Gastrocnemius medialis (tissue), 4 donors: ENCODE measurements around the gene CDC25A. TPM values are rescaled to one million over a fixed set of nuclear protein-coding genes. Genes with fewer than 3 reads are reported as not detected.

ENCODE experiments used
- ATAC-seq, 2 donors: fragments of 150-250 bp; one replicate each; pipeline ENCODE4 v1.9.1; 2016
- DNase-seq, 2 donors: peaks; one replicate each; pipeline ENCODE4 v3.0.0-alpha.2; 2019
- H3K27ac ChIP-seq, 4 donors: fragments of 200-600 bp; sonication (generic); 1 replicate in 1 of 4; 2 replicates in 3 of 4; pipeline ENCODE4 v1.5.1; 2016 to 2018; ENCODE audit warnings: mild to moderate bottlenecking in 2 of 4, moderate library complexity in 1 of 4
- H3K27me3 ChIP-seq, 3 donors: fragments of 200-600 bp; sonication (generic) in 2 of 3; 1 replicate in 1 of 3; 2 replicates in 2 of 3; pipeline versions ENCODE4 v1.5.1 to v1.6.0; 2016 to 2019; ENCODE audit warnings: mild to moderate bottlenecking in 1 of 3, moderate library complexity in 1 of 3
- H3K36me3 ChIP-seq, 2 donors: fragments of 200-600 bp; sonication (generic) in 1 of 2; one replicate each; pipeline ENCODE4 v1.5.1; 2017 to 2018
- H3K4me1 ChIP-seq, 2 donors: fragments of 200-600 bp; sonication (generic) in 1 of 2; one replicate each; pipeline ENCODE4 v1.5.1; 2016 to 2017; ENCODE audit warnings: mild to moderate bottlenecking in 2 of 2
- H3K4me3 ChIP-seq, 4 donors: fragments of 200-600 bp; sonication (generic) in 3 of 4; 1 replicate in 1 of 4; 2 replicates in 3 of 4; pipeline ENCODE4 v1.5.1; 2016 to 2019; ENCODE audit warnings: mild to moderate bottlenecking in 2 of 4
- H3K9me3 ChIP-seq, 3 donors: fragments of 200-600 bp; sonication (generic) in 2 of 3; 1 replicate in 1 of 3; 2 replicates in 2 of 3; pipeline ENCODE4 v1.5.1; 2016 to 2019
- POLR2A ChIP-seq, 2 donors: fragments of 450-650 bp; IDR thresholded peaks; one replicate each; pipeline ENCODE4 v1.6.1; 2017; ENCODE audit warnings: antibody characterized with exemption in 2 of 2, mild to moderate bottlenecking in 2 of 2, moderate library complexity in 2 of 2
- in situ Hi-C, 4 donors: fragments of 200-750 bp; cut with MboI; loops; one replicate each; pipeline versions ENCODE4 v1.15.0 to v1.8.0; 2017; ENCODE audit warnings: low sequenced_read_pairs in 4 of 4
- intact Hi-C: fragments of 100-400 bp; cut with DNase I; formaldehyde crosslinking; loops from one replicate; pipeline ENCODE4 v1.15.1; 2023; ENCODE audit warnings: low total_unique reads
- total RNA-seq, 4 donors: library from RNA; depleted of rRNA; stranded (reverse); fragments of >200 nt; gene quantifications; one replicate each; pipeline versions ENCODE4 v1.1.0 to v1.2.3, GENCODE V29; 2016
- TF ChIP-seq, protein P1 (sequence below), 5 experiments: fragments of 450-650 bp in 3 of 5; fragments of 200-600 bp in 2 of 5; sonication (generic) in 2 of 5; IDR thresholded peaks in 4 of 5; conservative IDR thresholded peaks in 1 of 5; 1 replicate in 4 of 5; 2 replicates in 1 of 5; pipeline ENCODE4 v1.5.1; 2016 to 2019; ENCODE audit warnings: antibody characterized with exemption in 5 of 5, mild to moderate bottlenecking in 3 of 5, moderate library complexity in 3 of 5

The CDC25A gene
- total RNA-seq, 4 donors from 2014 or later, result 0.73 to 2.3 TPM; not detected in 2

DNA sequence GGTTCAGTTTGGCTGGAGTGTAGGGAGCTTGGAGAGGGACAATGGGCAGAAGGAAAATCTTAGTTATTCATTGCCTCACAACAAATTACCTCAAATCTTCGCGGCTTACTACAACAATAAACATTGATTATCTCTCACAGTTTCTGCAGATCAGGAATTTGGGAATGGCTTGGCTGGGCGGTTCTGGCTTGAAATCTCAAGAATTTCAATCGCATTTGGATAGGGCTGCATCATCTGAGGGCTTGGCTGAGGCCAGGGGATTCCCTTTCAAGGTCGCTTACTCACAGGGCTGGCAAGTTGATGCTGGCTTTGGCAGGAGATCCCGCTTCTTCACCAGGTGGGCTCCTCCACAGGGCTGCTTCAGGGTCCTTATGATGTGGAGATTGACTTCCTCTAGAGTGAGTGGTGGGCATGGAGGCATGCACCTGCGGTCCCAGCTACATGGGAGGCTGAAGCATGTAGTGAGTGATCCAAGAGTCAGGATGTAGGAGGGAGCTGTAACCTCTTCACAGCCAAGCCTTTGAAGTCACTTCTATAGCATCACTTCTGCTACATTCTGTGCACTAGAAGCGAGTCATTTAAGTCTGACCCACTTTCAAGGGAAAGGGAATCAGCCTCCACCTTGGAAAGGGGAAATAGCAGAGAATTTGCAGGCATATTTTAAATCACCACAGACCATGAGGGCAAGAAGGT lies 63.1 kb downstream of the CDC25A start:
- Histone ChIP-seq H3K36me3 (no peaks in the 10 kb centered on the region), H3K4me1 (peaks cover 3 to 5% of the 10 kb centered on the region in 2 donors), H3K9me3 (no peaks in the 10 kb centered on the region), H3K27me3 (no peaks in the 10 kb centered on the region), H3K4me3 (no peak overlapping the region), H3K27ac (no peak overlapping the region)
- DNase-seq (no peak), ATAC-seq (no peak)
- intact Hi-C loops, result no loop called here
- TF ChIP-seq, protein P1, sequence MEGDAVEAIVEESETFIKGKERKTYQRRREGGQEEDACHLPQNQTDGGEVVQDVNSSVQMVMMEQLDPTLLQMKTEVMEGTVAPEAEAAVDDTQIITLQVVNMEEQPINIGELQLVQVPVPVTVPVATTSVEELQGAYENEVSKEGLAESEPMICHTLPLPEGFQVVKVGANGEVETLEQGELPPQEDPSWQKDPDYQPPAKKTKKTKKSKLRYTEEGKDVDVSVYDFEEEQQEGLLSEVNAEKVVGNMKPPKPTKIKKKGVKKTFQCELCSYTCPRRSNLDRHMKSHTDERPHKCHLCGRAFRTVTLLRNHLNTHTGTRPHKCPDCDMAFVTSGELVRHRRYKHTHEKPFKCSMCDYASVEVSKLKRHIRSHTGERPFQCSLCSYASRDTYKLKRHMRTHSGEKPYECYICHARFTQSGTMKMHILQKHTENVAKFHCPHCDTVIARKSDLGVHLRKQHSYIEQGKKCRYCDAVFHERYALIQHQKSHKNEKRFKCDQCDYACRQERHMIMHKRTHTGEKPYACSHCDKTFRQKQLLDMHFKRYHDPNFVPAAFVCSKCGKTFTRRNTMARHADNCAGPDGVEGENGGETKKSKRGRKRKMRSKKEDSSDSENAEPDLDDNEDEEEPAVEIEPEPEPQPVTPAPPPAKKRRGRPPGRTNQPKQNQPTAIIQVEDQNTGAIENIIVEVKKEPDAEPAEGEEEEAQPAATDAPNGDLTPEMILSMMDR (IDR thresholded peaks at IDR 0.05 in 4 of 5, conservative IDR thresholded peaks at IDR 0.05 in 1 of 5), result no peak
- no peak for TF ChIP-seq POLR2A (IDR thresholded peaks at IDR 0.05)
- in situ Hi-C loops, result no loop called here

DNA sequence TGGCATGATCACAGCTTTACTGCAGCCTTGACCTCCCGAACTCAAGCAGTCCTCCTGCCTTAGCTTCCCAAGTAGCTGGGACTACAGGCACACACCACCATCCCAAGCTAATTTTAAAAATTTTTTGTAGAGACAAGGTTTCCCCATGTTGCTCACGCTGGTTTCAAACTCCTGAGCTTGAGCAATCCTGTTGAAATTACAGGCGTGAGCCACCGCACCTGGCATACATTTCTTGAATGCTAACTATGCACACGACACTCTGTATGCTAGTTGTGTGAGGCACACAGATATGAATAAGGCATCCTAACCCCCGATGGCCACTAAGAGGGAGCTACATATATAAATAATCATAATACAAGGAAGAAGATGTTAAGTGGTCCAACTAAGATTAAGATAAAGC lies 64.9 kb downstream of the CDC25A start:
- no peaks in the 10 kb centered on the region for H3K9me3 ChIP-seq
- H3K4me1 ChIP-seq, result peaks cover 0 to 7% of the 10 kb centered on the region in 2 donors
- intact Hi-C loops (no loop called here), in situ Hi-C loops (no loop called here)
- no peak overlapping the region for H3K4me3 ChIP-seq
- no peak overlapping the region for H3K27ac ChIP-seq
- ATAC-seq (no peak), DNase-seq (no peak)
- no peak for TF ChIP-seq POLR2A (IDR thresholded peaks at IDR 0.05)
- TF ChIP-seq, protein P1 (IDR thresholded peaks at IDR 0.05 in 4 of 5, conservative IDR thresholded peaks at IDR 0.05 in 1 of 5), result no peak
- H3K27me3 ChIP-seq, result no peaks in the 10 kb centered on the region
- no peaks in the 10 kb centered on the region for H3K36me3 ChIP-seq

DNA sequence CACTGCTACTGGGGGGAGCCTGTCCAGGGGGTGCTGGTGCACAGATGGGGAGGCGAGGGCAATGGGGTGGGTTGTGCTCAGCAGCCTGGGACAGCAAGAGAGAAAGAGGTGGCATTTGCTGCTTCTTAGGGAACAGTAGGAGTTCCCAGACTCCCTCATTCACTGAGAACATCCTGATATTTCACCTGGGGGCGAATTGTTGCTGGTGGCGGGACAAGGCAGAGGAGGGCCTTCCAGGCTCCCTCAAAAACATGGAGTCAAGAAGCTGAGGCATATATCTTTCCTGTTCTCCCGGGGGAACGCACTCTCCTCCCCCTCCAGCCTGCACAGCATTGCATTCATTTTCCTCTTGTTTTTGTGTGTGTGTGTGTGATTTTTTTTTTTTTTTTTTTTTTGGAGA lies 65.7 kb downstream of the CDC25A start:
- Histone ChIP-seq H3K9me3 (no peaks in the 10 kb centered on the region), H3K4me1 (peaks cover 0 to 7% of the 10 kb centered on the region in 2 donors), H3K36me3 (no peaks in the 10 kb centered on the region), H3K27me3 (no peaks in the 10 kb centered on the region), H3K27ac (no peak overlapping the region), H3K4me3 (no peak overlapping the region)
- DNase-seq (no peak), ATAC-seq (no peak)
- intact Hi-C loops (no loop called here), in situ Hi-C loops (no loop called here)
- no peak for TF ChIP-seq POLR2A (IDR thresholded peaks at IDR 0.05)
- TF ChIP-seq, protein P1 (IDR thresholded peaks at IDR 0.05 in 4 of 5, conservative IDR thresholded peaks at IDR 0.05 in 1 of 5), result no peak

DNA sequence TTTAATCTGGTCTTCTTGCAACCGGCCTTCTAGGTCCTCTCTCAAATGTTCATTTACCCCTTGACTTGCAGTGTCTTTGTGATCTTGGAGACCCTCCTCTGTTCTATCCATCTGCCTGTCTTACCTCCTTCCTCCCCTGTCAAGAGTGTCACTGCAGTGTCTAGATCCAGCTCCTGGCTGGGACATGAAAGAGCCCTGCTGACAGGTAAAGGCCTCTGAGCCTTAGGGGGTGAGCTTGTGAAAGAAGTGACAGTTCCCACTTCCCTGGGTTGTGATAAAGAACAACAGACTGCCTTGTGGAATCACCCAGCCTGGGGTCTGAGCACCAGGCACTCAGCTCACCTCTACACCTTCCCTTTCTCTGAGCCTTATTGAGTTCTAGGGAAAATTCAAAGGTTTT lies 68.0 kb downstream of the CDC25A start:
- Histone ChIP-seq H3K27me3 (no peaks in the 10 kb centered on the region), H3K4me3 (no peak overlapping the region), H3K9me3 (no peaks in the 10 kb centered on the region), H3K4me1 (peaks cover 0 to 7% of the 10 kb centered on the region in 2 donors), H3K27ac (no peak overlapping the region), H3K36me3 (no peaks in the 10 kb centered on the region)
- intact Hi-C loops (no loop called here), in situ Hi-C loops (no loop called here)
- no peak for ATAC-seq
- TF ChIP-seq, protein P1 (IDR thresholded peaks at IDR 0.05 in 4 of 5, conservative IDR thresholded peaks at IDR 0.05 in 1 of 5), result no peak
- no peak for TF ChIP-seq POLR2A (IDR thresholded peaks at IDR 0.05)
- DNase-seq, result no peak
